IgD-negative memory B cell (primary cell): Measurements from ENCODE around the gene CAVIN2. TPM values are rescaled to one million over a fixed set of nuclear protein-coding genes. Genes with fewer than 3 reads are reported as not detected.
"Not testable (repeated sequence)": the region's sequence is repeated elsewhere in the genome, so short reads cannot be mapped to it uniquely, and the experiment has no call there.

Source experiments
- H3K27ac Mint-ChIP-seq, 3 donors: one replicate each; pipeline ENCODE4 v1.8.0; 2020 to 2022; ENCODE audit warnings: mild to moderate bottlenecking in 3 of 3, mixed read lengths in 3 of 3, moderate library complexity in 1 of 3
- H3K27me3 Mint-ChIP-seq: one replicate; pipeline ENCODE4 v1.8.0; 2021; ENCODE audit warnings: mixed read lengths
- H3K36me3 Mint-ChIP-seq: one replicate; pipeline ENCODE4 v1.8.0; 2020; ENCODE audit warnings: mild to moderate bottlenecking, mixed read lengths
- H3K4me1 Mint-ChIP-seq, 3 donors: one replicate each; pipeline ENCODE4 v1.8.0; 2020 to 2022; ENCODE audit warnings: mixed read lengths in 3 of 3, mild to moderate bottlenecking in 1 of 3
- H3K4me3 Mint-ChIP-seq, 4 donors: one replicate each; pipeline ENCODE4 v1.8.0; 2020 to 2022; ENCODE audit warnings: mild to moderate bottlenecking in 4 of 4, mixed read lengths in 4 of 4, moderate library complexity in 3 of 4
- H3K9me3 Mint-ChIP-seq, 3 donors: one replicate each; pipeline ENCODE4 v1.8.0; 2020 to 2021; ENCODE audit warnings: mixed read lengths in 3 of 3, mild to moderate bottlenecking in 1 of 3
- polyA plus RNA-seq: library from polyadenylated mRNA; unstranded; fragments of 300-500 nt; fragmentation: Illumina TruSeq; gene quantifications from one replicate; pipeline ENCODE4 v1.2.3, GENCODE V29; 2021

Gene CAVIN2
- polyA plus RNA-seq, 1 donor from 2014 or later, result 4.8 TPM

GRCh38 chr2:191806396-191806795, 40.5 kb downstream of the CAVIN2 start:
- H3K27ac Mint-ChIP-seq, result no peak overlapping the region
- no peaks in the 10 kb centered on the region for H3K36me3 Mint-ChIP-seq
- H3K9me3 Mint-ChIP-seq, result no peaks in the 10 kb centered on the region
- no peaks in the 10 kb centered on the region for H3K27me3 Mint-ChIP-seq
- no peak overlapping the region for H3K4me3 Mint-ChIP-seq
- H3K4me1 Mint-ChIP-seq, result no peaks in the 10 kb centered on the region

- H3K27ac Mint-ChIP-seq, result no peak overlapping the region
- no peaks in the 10 kb centered on the region for H3K27me3 Mint-ChIP-seq
- no peaks in the 10 kb centered on the region for H3K9me3 Mint-ChIP-seq
- H3K36me3 Mint-ChIP-seq, result no peaks in the 10 kb centered on the region
- H3K4me1 Mint-ChIP-seq, result no peaks in the 10 kb centered on the region
- H3K4me3 Mint-ChIP-seq, result no peak overlapping the region
Observed at GRCh38 chr2:191804766-191805165, 42.1 kb downstream of the CAVIN2 start.

GRCh38 chr2:191803007-191803406, 43.9 kb downstream of the CAVIN2 start:
- Mint-ChIP-seq H3K4me3 (no peak overlapping the region), H3K36me3 (no peaks in the 10 kb centered on the region), H3K27me3 (no peaks in the 10 kb centered on the region), H3K9me3 (no peaks in the 10 kb centered on the region), H3K4me1 (no peaks in the 10 kb centered on the region), H3K27ac (no peak overlapping the region)

- no peaks in the 10 kb centered on the region for H3K36me3 Mint-ChIP-seq
- H3K27me3 Mint-ChIP-seq, result no peaks in the 10 kb centered on the region
- no peak overlapping the region for H3K4me3 Mint-ChIP-seq
- peak overlapping the region in 1 of 3 donors; percentile 63 for H3K27ac Mint-ChIP-seq
- no peaks in the 10 kb centered on the region for H3K4me1 Mint-ChIP-seq
- no peaks in the 10 kb centered on the region for H3K9me3 Mint-ChIP-seq
Observed at GRCh38 chr2:191802180-191802579, 44.7 kb downstream of the CAVIN2 start.

GRCh38 chr2:191800874-191801273, 46.0 kb downstream of the CAVIN2 start:
- Mint-ChIP-seq H3K9me3 (no peaks in the 10 kb centered on the region), H3K4me1 (no peaks in the 10 kb centered on the region), H3K36me3 (no peaks in the 10 kb centered on the region), H3K4me3 (no peak overlapping the region), H3K27ac (no peak overlapping the region), H3K27me3 (no peaks in the 10 kb centered on the region)

- Mint-ChIP-seq H3K27ac (no peak overlapping the region), H3K27me3 (no peaks in the 10 kb centered on the region), H3K36me3 (no peaks in the 10 kb centered on the region), H3K9me3 (no peaks in the 10 kb centered on the region), H3K4me3 (no peak overlapping the region), H3K4me1 (no peaks in the 10 kb centered on the region)
Observed at GRCh38 chr2:191799526-191799925, 47.4 kb downstream of the CAVIN2 start.

GRCh38 chr2:191797942-191798876, 48.7 kb downstream of the CAVIN2 start:
- Mint-ChIP-seq H3K4me1 (no peaks in the 10 kb centered on the region), H3K27me3 (peaks cover 7% of the 10 kb centered on the region), H3K27ac (no peak overlapping the region), H3K9me3 (peaks cover 0 to under 1% (median under 1%) of the 10 kb centered on the region in 3 donors), H3K4me3 (no peak overlapping the region), H3K36me3 (no peaks in the 10 kb centered on the region)

- H3K4me3 Mint-ChIP-seq, result no peak overlapping the region
- no peaks in the 10 kb centered on the region for H3K4me1 Mint-ChIP-seq
- no peak overlapping the region for H3K27ac Mint-ChIP-seq
- H3K36me3 Mint-ChIP-seq, result no peaks in the 10 kb centered on the region
- H3K9me3 Mint-ChIP-seq, result peaks cover 0 to 2% (median 2%) of the 10 kb centered on the region in 3 donors
- H3K27me3 Mint-ChIP-seq, result peaks cover 9% of the 10 kb centered on the region
Observed at GRCh38 chr2:191797500-191797899, 49.4 kb downstream of the CAVIN2 start.

GRCh38 chr2:191795715-191796114, 51.2 kb downstream of the CAVIN2 start:
- Mint-ChIP-seq H3K9me3 (peaks cover 0 to 2% (median 2%) of the 10 kb centered on the region in 3 donors), H3K4me1 (no peaks in the 10 kb centered on the region), H3K4me3 (no peak overlapping the region), H3K36me3 (no peaks in the 10 kb centered on the region), H3K27me3 (peaks cover 9% of the 10 kb centered on the region), H3K27ac (no peak overlapping the region)

- Mint-ChIP-seq H3K9me3 (peaks cover 0 to 2% (median 2%) of the 10 kb centered on the region in 3 donors), H3K4me1 (peaks cover 0 to 2% (median 0%) of the 10 kb centered on the region in 3 donors), H3K27me3 (peaks cover 11% of the 10 kb centered on the region), H3K27ac (no peak overlapping the region), H3K36me3 (no peaks in the 10 kb centered on the region), H3K4me3 (no peak overlapping the region)
Observed at GRCh38 chr2:191791953-191792560, 54.8 kb downstream of the CAVIN2 start.

GRCh38 chr2:191790737-191791136, 56.2 kb downstream of the CAVIN2 start:
- no peaks in the 10 kb centered on the region for H3K36me3 Mint-ChIP-seq
- no peak overlapping the region for H3K4me3 Mint-ChIP-seq
- peaks cover 0 to 2% (median 2%) of the 10 kb centered on the region in 3 donors for H3K9me3 Mint-ChIP-seq
- H3K27ac Mint-ChIP-seq, result no peak overlapping the region
- H3K27me3 Mint-ChIP-seq, result peaks cover 11% of the 10 kb centered on the region
- H3K4me1 Mint-ChIP-seq, result peaks cover 0 to 2% (median 0%) of the 10 kb centered on the region in 3 donors

- H3K27ac Mint-ChIP-seq, result no peak overlapping the region
- H3K9me3 Mint-ChIP-seq, result peaks cover 0 to 2% (median 2%) of the 10 kb centered on the region in 3 donors
- peaks cover 0 to 2% (median 0%) of the 10 kb centered on the region in 3 donors for H3K4me1 Mint-ChIP-seq
- H3K4me3 Mint-ChIP-seq, result no peak overlapping the region
- H3K36me3 Mint-ChIP-seq, result no peaks in the 10 kb centered on the region
- peaks cover 11% of the 10 kb centered on the region for H3K27me3 Mint-ChIP-seq
Observed at GRCh38 chr2:191789796-191790195, 57.1 kb downstream of the CAVIN2 start.

- H3K27ac Mint-ChIP-seq, result no peak overlapping the region
- peaks cover 2 to 8% (median 4%) of the 10 kb centered on the region in 3 donors for H3K4me1 Mint-ChIP-seq
- no peak overlapping the region for H3K4me3 Mint-ChIP-seq
- H3K36me3 Mint-ChIP-seq, result no peaks in the 10 kb centered on the region
- peaks cover 0 to 3% (median 0%) of the 10 kb centered on the region in 3 donors for H3K9me3 Mint-ChIP-seq
- H3K27me3 Mint-ChIP-seq, result peaks cover 5% of the 10 kb centered on the region
Observed at GRCh38 chr2:191786694-191787093, 60.2 kb downstream of the CAVIN2 start.

- H3K9me3 Mint-ChIP-seq, H3K4me3 Mint-ChIP-seq, H3K27ac Mint-ChIP-seq, H3K4me1 Mint-ChIP-seq, H3K36me3 Mint-ChIP-seq, H3K27me3 Mint-ChIP-seq: not testable (repeated sequence)
Observed at GRCh38 chr2:191785651-191786050, 61.2 kb downstream of the CAVIN2 start.
